BLaER1 treated with 17β-estradiol and CSF1 and Interleukin-3, amounts not matched to agents 10 nM and 100 nM (cell line): Measurements from ENCODE around the gene FAM181A.

ENCODE experiments used
- H3K27ac ChIP-seq, 11 experiments: shearing (Covaris generic); formaldehyde crosslinking; 2 replicates each; pipeline ENCODE4 v1.8.1; 2022
- H3K27me3 ChIP-seq, 11 experiments: shearing (Covaris generic); formaldehyde crosslinking; 2 replicates each; pipeline ENCODE4 v1.8.1; 2022
- H3K36me3 ChIP-seq, 11 experiments: shearing (Covaris generic); formaldehyde crosslinking; 2 replicates each; pipeline ENCODE4 v1.8.1; 2022
- H3K4me1 ChIP-seq, 10 experiments: shearing (Covaris generic); formaldehyde crosslinking; 2 replicates each; pipeline ENCODE4 v1.8.1; 2022
- H3K4me2 ChIP-seq, 11 experiments: shearing (Covaris generic); formaldehyde crosslinking; 2 replicates each; pipeline ENCODE4 v1.8.1; 2022
- H3K4me3 ChIP-seq, 10 experiments: shearing (Covaris generic); formaldehyde crosslinking; 2 replicates each; pipeline ENCODE4 v1.8.1; 2022
- H3K9ac ChIP-seq, 11 experiments: shearing (Covaris generic); formaldehyde crosslinking; 2 replicates each; pipeline ENCODE4 v1.8.1; 2022
- H3K9me3 ChIP-seq, 11 experiments: shearing (Covaris generic); formaldehyde crosslinking; replicated peaks in 1 of 11; 2 replicates each; pipeline ENCODE4 v1.8.1; 2022
- H4K20me1 ChIP-seq, 11 experiments: shearing (Covaris generic); formaldehyde crosslinking; 2 replicates each; pipeline ENCODE4 v1.8.1; 2022
- Cebpa-rat ChIP-seq, 11 experiments: shearing (Covaris generic); IDR thresholded peaks; 2 replicates each; pipeline ENCODE4 v1.8.1; 2022

Gene FAM181A

GRCh38 chr14:93973607-93974006 lies 46.5 kb downstream of the FAM181A start:
- H4K20me1 ChIP-seq: no peaks in the 10 kb centered on the region
- H3K27ac ChIP-seq: no peak overlapping the region
- no peaks in the 10 kb centered on the region for H3K36me3 ChIP-seq
- H3K4me1 ChIP-seq: peaks cover 56 to 92% (median 80%) of the 10 kb centered on the region in 10 experiments
- H3K4me2 ChIP-seq: peak overlapping the region in 5 of 11 experiments; percentile 35 to 94 (median 85); a peak in 7 of 22 replicates
- H3K9ac ChIP-seq: no peak overlapping the region
- H3K9me3 ChIP-seq: peaks cover 0 to 11% (median 9%) of the 10 kb centered on the region in 11 experiments; a peak in 19 of 22 replicates
- no peak overlapping the region for H3K4me3 ChIP-seq
- H3K27me3 ChIP-seq: peaks cover 0 to 30% (median 10%) of the 10 kb centered on the region in 11 experiments; a peak in 15 of 22 replicates
- no peak for TF ChIP-seq Cebpa-rat (IDR thresholded peaks at IDR 0.05)

- no peak for TF ChIP-seq Cebpa-rat (IDR thresholded peaks at IDR 0.05)
- H3K9me3 ChIP-seq: peaks cover 0 to 13% (median 9%) of the 10 kb centered on the region in 11 experiments; a peak in 19 of 22 replicates
- H4K20me1 ChIP-seq: no peaks in the 10 kb centered on the region
- no peak overlapping the region for H3K27ac ChIP-seq
- H3K36me3 ChIP-seq: no peaks in the 10 kb centered on the region
- peaks cover 0 to 34% (median 16%) of the 10 kb centered on the region in 11 experiments; a peak in 16 of 22 replicates for H3K27me3 ChIP-seq
- no peak overlapping the region for H3K9ac ChIP-seq
- peaks cover 50 to 92% (median 79%) of the 10 kb centered on the region in 10 experiments for H3K4me1 ChIP-seq
- peak overlapping the region in 9 of 11 experiments; percentile 83 to 94 (median 88); a peak in 19 of 22 replicates for H3K4me2 ChIP-seq
- H3K4me3 ChIP-seq: no peak overlapping the region
Observed at GRCh38 chr14:93974299-93974698, 47.2 kb downstream of the FAM181A start.

GRCh38 chr14:93974833-93975232 lies 47.7 kb downstream of the FAM181A start:
- H3K4me3 ChIP-seq: no peak overlapping the region
- peaks cover 0 to 39% (median 21%) of the 10 kb centered on the region in 11 experiments; a peak in 17 of 22 replicates for H3K27me3 ChIP-seq
- no peaks in the 10 kb centered on the region for H3K36me3 ChIP-seq
- no peak overlapping the region for H3K9ac ChIP-seq
- H4K20me1 ChIP-seq: no peaks in the 10 kb centered on the region
- H3K4me2 ChIP-seq: peak overlapping the region; percentile 78 to 94 (median 85); a peak in 21 of 22 replicates
- H3K27ac ChIP-seq: no peak overlapping the region
- H3K9me3 ChIP-seq: peaks cover 0 to 13% (median 9%) of the 10 kb centered on the region in 11 experiments; a peak in 19 of 22 replicates
- TF ChIP-seq Cebpa-rat (IDR thresholded peaks at IDR 0.05): no peak
- H3K4me1 ChIP-seq: peaks cover 47 to 88% (median 74%) of the 10 kb centered on the region in 10 experiments

GRCh38 chr14:93975791-93976476 lies 48.8 kb downstream of the FAM181A start:
- H3K9ac ChIP-seq: peak overlapping the region in 8 of 11 experiments; percentile 2 to 56 (median 28); a peak in 11 of 22 replicates
- peaks cover 0 to 13% (median 9%) of the 10 kb centered on the region in 11 experiments; a peak in 19 of 22 replicates for H3K9me3 ChIP-seq
- H4K20me1 ChIP-seq: no peaks in the 10 kb centered on the region
- no peaks in the 10 kb centered on the region for H3K36me3 ChIP-seq
- H3K27ac ChIP-seq: peak overlapping the region in 7 of 11 experiments; percentile 5 to 53 (median 17); a peak in 10 of 22 replicates
- peak overlapping the region; percentile 78 to 94 (median 85) for H3K4me2 ChIP-seq
- H3K4me3 ChIP-seq: peak overlapping the region in 9 of 10 experiments; percentile 16 to 46 (median 40); a peak in 13 of 20 replicates
- H3K4me1 ChIP-seq: peaks cover 38 to 77% (median 63%) of the 10 kb centered on the region in 10 experiments
- no peak for TF ChIP-seq Cebpa-rat (IDR thresholded peaks at IDR 0.05)
- H3K27me3 ChIP-seq: peaks cover 4 to 50% (median 32%) of the 10 kb centered on the region in 11 experiments; a peak in 20 of 22 replicates

- peak within 1 kb of the TSS in 9 of 10 experiments; percentile 16 to 46 (median 40); a peak in 16 of 20 replicates for H3K4me3 ChIP-seq
- peaks cover 33 to 71% (median 56%) of the 10 kb centered on the region in 10 experiments for H3K4me1 ChIP-seq
- H3K9me3 ChIP-seq: peaks cover 0 to 13% (median 9%) of the 10 kb centered on the region in 11 experiments; a peak in 19 of 22 replicates
- H3K36me3 ChIP-seq: no peaks in the 10 kb centered on the region
- peak within 1 kb of the TSS; percentile 78 to 94 (median 85) for H3K4me2 ChIP-seq
- H4K20me1 ChIP-seq: no peaks in the 10 kb centered on the region; a peak in 1 of 22 replicates
- TF ChIP-seq Cebpa-rat (IDR thresholded peaks at IDR 0.05): peak in 3 of 11 experiments; percentile 46 to 72 (median 49); a peak in 4 of 22 replicates
- peaks cover 10 to 56% (median 38%) of the 10 kb centered on the region in 11 experiments; a peak in 20 of 22 replicates for H3K27me3 ChIP-seq
- peak within 1 kb of the TSS in 8 of 11 experiments; percentile 2 to 56 (median 28); a peak in 12 of 22 replicates for H3K9ac ChIP-seq
- peak within 1 kb of the TSS in 7 of 11 experiments; percentile 13 to 53 (median 26); a peak in 11 of 22 replicates for H3K27ac ChIP-seq
Observed at GRCh38 chr14:93976477-93977057, 49.4 kb downstream of the FAM181A start, which contains the start of gene ASB2. Gene ASB2, minus strand, starts transcription at chr14:93976570. Its CDS starts 12,031 bp downstream, at chr14:93964539.

GRCh38 chr14:93977171-93977570 lies 50.0 kb downstream of the FAM181A start:
- Histone ChIP-seq H3K9ac (peak overlapping the region in 1 of 11 experiments; percentile 51; a peak in 2 of 22 replicates), H3K27me3 (peaks cover 10 to 62% (median 44%) of the 10 kb centered on the region in 11 experiments; a peak in 20 of 22 replicates), H3K36me3 (no peaks in the 10 kb centered on the region), H4K20me1 (no peaks in the 10 kb centered on the region; a peak in 1 of 22 replicates), H3K4me1 (peaks cover 33 to 67% (median 56%) of the 10 kb centered on the region in 10 experiments), H3K27ac (peak overlapping the region in 6 of 11 experiments; percentile 6 to 53 (median 21); a peak in 5 of 22 replicates), H3K4me3 (peak overlapping the region in 6 of 10 experiments; percentile 17 to 46 (median 41); a peak in 8 of 20 replicates), H3K4me2 (peak overlapping the region; percentile 78 to 94 (median 85)), H3K9me3 (peaks cover 0 to 13% (median 9%) of the 10 kb centered on the region in 11 experiments; a peak in 19 of 22 replicates)
- TF ChIP-seq Cebpa-rat (IDR thresholded peaks at IDR 0.05): no peak

GRCh38 chr14:93977790-93978581 lies 50.8 kb downstream of the FAM181A start:
- Histone ChIP-seq H3K9ac (no peak overlapping the region), H3K9me3 (peaks cover 0 to 17% (median 9%) of the 10 kb centered on the region in 11 experiments; a peak in 19 of 22 replicates), H3K4me3 (no peak overlapping the region), H4K20me1 (no peaks in the 10 kb centered on the region; a peak in 1 of 22 replicates), H3K4me1 (peaks cover 33 to 65% (median 56%) of the 10 kb centered on the region in 10 experiments), H3K27ac (peak overlapping the region in 1 of 11 experiments; percentile 37; a peak in 1 of 22 replicates), H3K27me3 (peaks cover 10 to 68% (median 49%) of the 10 kb centered on the region in 11 experiments; a peak in 20 of 22 replicates), H3K36me3 (no peaks in the 10 kb centered on the region), H3K4me2 (peak overlapping the region in 10 of 11 experiments; percentile 78 to 94 (median 86); a peak in 18 of 22 replicates)
- no peak for TF ChIP-seq Cebpa-rat (IDR thresholded peaks at IDR 0.05)
